Stimulated activated memory B cell treated with anti-CD40 and anti-IgM and Interleukin-4, amounts not matched to agents 10 μg/mL and 1 μg/mL and 100 μg/mL, for 72 hours (primary cell): Measurements from ENCODE around the gene EIF2S2.

ENCODE experiments used
- ATAC-seq: fragments of 150-1000 bp; cut with Tn5 transposase; 2 replicates; pipeline ENCODE4 v1.10.0; 2021
- H3K27ac Mint-ChIP-seq: one replicate; pipeline ENCODE4 v1.8.0; 2022; ENCODE audit warnings: mild to moderate bottlenecking, mixed read lengths
- H3K27me3 Mint-ChIP-seq: one replicate; pipeline ENCODE4 v1.8.0; 2022; ENCODE audit warnings: mixed read lengths
- H3K36me3 Mint-ChIP-seq: one replicate; pipeline ENCODE4 v1.8.0; 2022; ENCODE audit warnings: mixed read lengths
- H3K4me1 Mint-ChIP-seq: one replicate; pipeline ENCODE4 v1.8.0; 2022; ENCODE audit warnings: mixed read lengths
- H3K4me3 Mint-ChIP-seq: one replicate; pipeline ENCODE4 v1.8.0; 2022; ENCODE audit warnings: mild to moderate bottlenecking, moderate library complexity, mixed read lengths
- H3K9me3 Mint-ChIP-seq: one replicate; pipeline ENCODE4 v1.8.0; 2022; ENCODE audit warnings: mixed read lengths

EIF2S2 gene

GRCh38 chr20:34105978-34106675 is 5.9 kb downstream of the EIF2S2 start:
- H3K4me3 Mint-ChIP-seq = no peak overlapping the region
- no peaks in the 10 kb centered on the region for H3K9me3 Mint-ChIP-seq
- no peaks in the 10 kb centered on the region for H3K27me3 Mint-ChIP-seq
- peaks cover 66% of the 10 kb centered on the region for H3K4me1 Mint-ChIP-seq
- no peak for ATAC-seq
- H3K36me3 Mint-ChIP-seq = peaks cover 48% of the 10 kb centered on the region
- H3K27ac Mint-ChIP-seq = peak overlapping the region; percentile 45

- Mint-ChIP-seq H3K4me1 (peaks cover 53% of the 10 kb centered on the region), H3K9me3 (no peaks in the 10 kb centered on the region), H3K27ac (peak overlapping the region; percentile 45), H3K4me3 (no peak overlapping the region), H3K27me3 (no peaks in the 10 kb centered on the region), H3K36me3 (peaks cover 51% of the 10 kb centered on the region)
- no peak for ATAC-seq
Observed at GRCh38 chr20:34104059-34104458, 8.0 kb downstream of the EIF2S2 start.

GRCh38 chr20:34102342-34102741 is 9.7 kb downstream of the EIF2S2 start:
- no peak overlapping the region for H3K27ac Mint-ChIP-seq
- H3K36me3 Mint-ChIP-seq = peaks cover 45% of the 10 kb centered on the region
- H3K9me3 Mint-ChIP-seq = no peaks in the 10 kb centered on the region
- no peaks in the 10 kb centered on the region for H3K27me3 Mint-ChIP-seq
- peaks cover 36% of the 10 kb centered on the region for H3K4me1 Mint-ChIP-seq
- ATAC-seq = no peak
- no peak overlapping the region for H3K4me3 Mint-ChIP-seq

- ATAC-seq = no peak
- Mint-ChIP-seq H3K27me3 (no peaks in the 10 kb centered on the region), H3K4me1 (peaks cover 18% of the 10 kb centered on the region), H3K27ac (no peak overlapping the region), H3K36me3 (peaks cover 54% of the 10 kb centered on the region), H3K9me3 (no peaks in the 10 kb centered on the region), H3K4me3 (no peak overlapping the region)
Observed at GRCh38 chr20:34100576-34100975, 11.5 kb downstream of the EIF2S2 start.

GRCh38 chr20:34099675-34100074 is 12.4 kb downstream of the EIF2S2 start:
- H3K9me3 Mint-ChIP-seq = no peaks in the 10 kb centered on the region
- H3K27me3 Mint-ChIP-seq = no peaks in the 10 kb centered on the region
- H3K4me1 Mint-ChIP-seq = peaks cover 9% of the 10 kb centered on the region
- no peak overlapping the region for H3K4me3 Mint-ChIP-seq
- H3K36me3 Mint-ChIP-seq = peaks cover 45% of the 10 kb centered on the region
- H3K27ac Mint-ChIP-seq = no peak overlapping the region
- ATAC-seq = no peak

- Mint-ChIP-seq H3K27me3 (no peaks in the 10 kb centered on the region), H3K36me3 (peaks cover 43% of the 10 kb centered on the region)
- no peak for ATAC-seq
Observed at GRCh38 chr20:34098570-34098969, 13.5 kb downstream of the EIF2S2 start.

GRCh38 chr20:34096699-34097444 is 15.2 kb downstream of the EIF2S2 start:
- no peak for ATAC-seq
- Mint-ChIP-seq H3K27me3 (no peaks in the 10 kb centered on the region), H3K36me3 (peaks cover 49% of the 10 kb centered on the region), H3K9me3 (no peaks in the 10 kb centered on the region), H3K27ac (no peak overlapping the region), H3K4me3 (no peak overlapping the region), H3K4me1 (no peaks in the 10 kb centered on the region)

More at GRCh38 chr20:34098570-34098969, 13.5 kb downstream of the EIF2S2 start:
- Mint-ChIP-seq H3K4me3 (no peak overlapping the region), H3K9me3 (no peaks in the 10 kb centered on the region), H3K27ac (no peak overlapping the region), H3K4me1 (no peaks in the 10 kb centered on the region)

GRCh38 chr20:34095825-34096224 is 16.2 kb downstream of the EIF2S2 start:
- Mint-ChIP-seq H3K27me3 (no peaks in the 10 kb centered on the region), H3K36me3 (peaks cover 55% of the 10 kb centered on the region), H3K4me1 (no peaks in the 10 kb centered on the region), H3K9me3 (no peaks in the 10 kb centered on the region), H3K27ac (no peak overlapping the region), H3K4me3 (no peak overlapping the region)
- no peak for ATAC-seq

- Mint-ChIP-seq H3K9me3 (no peaks in the 10 kb centered on the region), H3K4me1 (no peaks in the 10 kb centered on the region), H3K4me3 (no peak overlapping the region), H3K36me3 (peaks cover 57% of the 10 kb centered on the region), H3K27me3 (no peaks in the 10 kb centered on the region), H3K27ac (no peak overlapping the region)
- no peak for ATAC-seq
Observed at GRCh38 chr20:34093895-34094294, 18.1 kb downstream of the EIF2S2 start.

- H3K4me1 Mint-ChIP-seq = no peaks in the 10 kb centered on the region
- H3K27ac Mint-ChIP-seq = no peak overlapping the region
- no peak overlapping the region for H3K4me3 Mint-ChIP-seq
- H3K27me3 Mint-ChIP-seq = no peaks in the 10 kb centered on the region
- H3K9me3 Mint-ChIP-seq = no peaks in the 10 kb centered on the region
- peaks cover 62% of the 10 kb centered on the region for H3K36me3 Mint-ChIP-seq
- no peak for ATAC-seq
Observed at GRCh38 chr20:34091637-34092200, 20.3 kb downstream of the EIF2S2 start.

- Mint-ChIP-seq H3K27ac (peak overlapping the region; percentile 44), H3K4me3 (no peak overlapping the region), H3K4me1 (no peaks in the 10 kb centered on the region), H3K36me3 (peaks cover 57% of the 10 kb centered on the region), H3K27me3 (no peaks in the 10 kb centered on the region), H3K9me3 (no peaks in the 10 kb centered on the region)
- no peak for ATAC-seq
Observed at GRCh38 chr20:34090645-34091044, 21.4 kb downstream of the EIF2S2 start.

- H3K4me3 Mint-ChIP-seq = no peak overlapping the region
- no peaks in the 10 kb centered on the region for H3K27me3 Mint-ChIP-seq
- H3K4me1 Mint-ChIP-seq = no peaks in the 10 kb centered on the region
- peak overlapping the region; percentile 44 for H3K27ac Mint-ChIP-seq
- H3K36me3 Mint-ChIP-seq = peaks cover 65% of the 10 kb centered on the region
- no peaks in the 10 kb centered on the region for H3K9me3 Mint-ChIP-seq
- no peak for ATAC-seq
Observed at GRCh38 chr20:34089655-34090345, 22.2 kb downstream of the EIF2S2 start.

- Mint-ChIP-seq H3K9me3 (no peaks in the 10 kb centered on the region), H3K36me3 (peaks cover 68% of the 10 kb centered on the region), H3K27me3 (no peaks in the 10 kb centered on the region), H3K27ac (no peak overlapping the region), H3K4me1 (peaks cover 6% of the 10 kb centered on the region), H3K4me3 (no peak overlapping the region)
- ATAC-seq = no peak
Observed at GRCh38 chr20:34089175-34089479, 22.9 kb downstream of the EIF2S2 start.

- Mint-ChIP-seq H3K4me1 (peaks cover 12% of the 10 kb centered on the region), H3K4me3 (no peak overlapping the region), H3K27me3 (no peaks in the 10 kb centered on the region), H3K36me3 (peaks cover 68% of the 10 kb centered on the region), H3K9me3 (no peaks in the 10 kb centered on the region), H3K27ac (peak overlapping the region; percentile 22)
- no peak for ATAC-seq
Observed at GRCh38 chr20:34088305-34089174, 23.5 kb downstream of the EIF2S2 start.
